SU-DHL-6 (cell line): ENCODE data around the gene CACNA2D1.

Experiments used
- H2AFZ ChIP-seq: fragments of 200-600 bp; sonication (generic); 2 replicates; pipeline ENCODE4 v1.6.1; 2014; ENCODE audit warnings: low read depth, mild to moderate bottlenecking, moderate library complexity, mixed read lengths, antibody characterized with exemption, low read length; ENCODE audit not compliant: severe bottlenecking
- H3F3A ChIP-seq: fragments of 200-600 bp; shearing (Covaris generic); 2 replicates; pipeline ENCODE4 v1.6.0; 2016; ENCODE audit warnings: antibody characterized with exemption, mild to moderate bottlenecking; ENCODE audit not compliant: insufficient read depth
- H3K27ac ChIP-seq: fragments of 200-600 bp; sonication (generic); 2 replicates; pipeline ENCODE4 v1.5.1; 2016; ENCODE audit warnings: low read depth, mild to moderate bottlenecking, low read length, moderate library complexity, mixed read lengths
- H3K27me3 ChIP-seq: fragments of 200-600 bp; sonication (generic), shearing (Covaris generic); 2 replicates; pipeline ENCODE4 v1.6.0; 2014; ENCODE audit warnings: mild to moderate bottlenecking, low read length
- H3K36me3 ChIP-seq: fragments of 200-600 bp; sonication (generic); 2 replicates; pipeline ENCODE4 v1.6.1; 2014; ENCODE audit warnings: mild to moderate bottlenecking, low read length, mixed read lengths
- H3K4me2 ChIP-seq: fragments of 300-600, 200-600 bp; shearing (Covaris generic), sonication (generic); 2 replicates; pipeline ENCODE4 v1.6.0; 2014; ENCODE audit warnings: low read length, low read depth, mild to moderate bottlenecking; ENCODE audit not compliant: poor library complexity, severe bottlenecking
- H3K4me3 ChIP-seq: fragments of 200-600 bp; sonication (generic); 2 replicates; pipeline ENCODE4 v1.5.1; 2014; ENCODE audit warnings: antibody characterized with exemption, low read length, mild to moderate bottlenecking, mixed read lengths; ENCODE audit not compliant: insufficient read depth, poor library complexity, severe bottlenecking
- H3K79me2 ChIP-seq: fragments of 200-600 bp; sonication (generic); 2 replicates; pipeline ENCODE4 v1.6.1; 2014; ENCODE audit warnings: mild to moderate bottlenecking, low read length, moderate library complexity; ENCODE audit not compliant: insufficient read depth
- H3K9ac ChIP-seq: fragments of 200-600 bp; sonication (generic); 2 replicates; pipeline ENCODE4 v1.7.0; 2014; ENCODE audit warnings: mild to moderate bottlenecking, low read length
- H3K9me2 ChIP-seq: fragments of 200-600 bp; sonication (generic); replicated peaks from 2 replicates; pipeline ENCODE4 v1.6.1; 2014; ENCODE audit warnings: low read length; ENCODE audit not compliant: insufficient read depth
- H3K9me3 ChIP-seq: fragments of 200-600 bp; sonication (generic); 2 replicates; pipeline ENCODE4 v1.6.1; 2014; ENCODE audit warnings: low read length, mixed read lengths; ENCODE audit not compliant: insufficient read depth
- H4K20me1 ChIP-seq: fragments of 200-600 bp; sonication (generic); 2 replicates; pipeline ENCODE4 v1.6.1; 2014; ENCODE audit warnings: low read depth, mild to moderate bottlenecking, antibody characterized with exemption, low read length, moderate library complexity, mixed read lengths
- EZH2phosphoT487 ChIP-seq: fragments of 200-600 bp; sonication (generic), shearing (Covaris generic); conservative IDR thresholded peaks from 2 replicates; pipeline ENCODE4 v1.6.1; 2018; ENCODE audit warnings: mild to moderate bottlenecking, antibody characterized with exemption, low read length, moderate library complexity, mixed read lengths
- TF ChIP-seq, protein P1 (sequence below): fragments of 200-600 bp; sonication (generic); IDR thresholded peaks from one replicate; pipeline ENCODE4 v1.5.1; 2017; ENCODE audit warnings: antibody characterized with exemption, mild to moderate bottlenecking, low read length, moderate library complexity; ENCODE audit not compliant: insufficient read depth, poor library complexity, severe bottlenecking

Gene CACNA2D1

DNA sequence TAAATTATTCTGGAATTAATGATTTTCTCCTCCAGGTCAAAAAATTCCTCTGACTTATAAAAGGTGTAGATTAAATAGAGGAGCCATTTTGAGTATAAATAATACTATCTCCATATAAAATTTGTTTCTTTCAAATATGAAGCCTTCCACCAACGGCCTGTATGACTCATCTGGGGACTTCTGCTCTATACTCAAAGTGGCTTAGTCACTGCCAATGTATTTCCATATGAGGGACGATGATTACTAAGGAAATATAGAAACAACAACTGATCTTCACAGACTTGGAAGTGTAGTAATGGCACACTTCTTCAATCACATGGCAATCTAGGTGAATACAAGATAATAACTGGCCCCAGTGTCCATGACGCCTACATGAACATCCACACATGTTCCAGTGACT, 338.1 kb downstream of the CACNA2D1 start:
- no peaks in the 10 kb centered on the region for H3F3A ChIP-seq
- H3K4me3 ChIP-seq, result no peak overlapping the region
- no peak overlapping the region for H3K4me2 ChIP-seq
- H3K36me3 ChIP-seq, result no peaks in the 10 kb centered on the region
- no peaks in the 10 kb centered on the region for H4K20me1 ChIP-seq
- no peak overlapping the region for H3K9ac ChIP-seq
- no peak overlapping the region for H3K27ac ChIP-seq
- no peak for TF ChIP-seq EZH2phosphoT487
- TF ChIP-seq, protein P1, sequence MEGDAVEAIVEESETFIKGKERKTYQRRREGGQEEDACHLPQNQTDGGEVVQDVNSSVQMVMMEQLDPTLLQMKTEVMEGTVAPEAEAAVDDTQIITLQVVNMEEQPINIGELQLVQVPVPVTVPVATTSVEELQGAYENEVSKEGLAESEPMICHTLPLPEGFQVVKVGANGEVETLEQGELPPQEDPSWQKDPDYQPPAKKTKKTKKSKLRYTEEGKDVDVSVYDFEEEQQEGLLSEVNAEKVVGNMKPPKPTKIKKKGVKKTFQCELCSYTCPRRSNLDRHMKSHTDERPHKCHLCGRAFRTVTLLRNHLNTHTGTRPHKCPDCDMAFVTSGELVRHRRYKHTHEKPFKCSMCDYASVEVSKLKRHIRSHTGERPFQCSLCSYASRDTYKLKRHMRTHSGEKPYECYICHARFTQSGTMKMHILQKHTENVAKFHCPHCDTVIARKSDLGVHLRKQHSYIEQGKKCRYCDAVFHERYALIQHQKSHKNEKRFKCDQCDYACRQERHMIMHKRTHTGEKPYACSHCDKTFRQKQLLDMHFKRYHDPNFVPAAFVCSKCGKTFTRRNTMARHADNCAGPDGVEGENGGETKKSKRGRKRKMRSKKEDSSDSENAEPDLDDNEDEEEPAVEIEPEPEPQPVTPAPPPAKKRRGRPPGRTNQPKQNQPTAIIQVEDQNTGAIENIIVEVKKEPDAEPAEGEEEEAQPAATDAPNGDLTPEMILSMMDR, result no peak
- H3K9me2 ChIP-seq, result no peaks in the 10 kb centered on the region
- H3K79me2 ChIP-seq, result no peaks in the 10 kb centered on the region
- H3K27me3 ChIP-seq, result no peaks in the 10 kb centered on the region
- H3K9me3 ChIP-seq, result no peaks in the 10 kb centered on the region
- H2AFZ ChIP-seq, result no peak overlapping the region

GRCh38 chr7:82098414-82098813, 345.2 kb downstream of the CACNA2D1 start:
- Histone ChIP-seq H3K27me3 (no peaks in the 10 kb centered on the region), H4K20me1 (no peaks in the 10 kb centered on the region), H3K27ac (no peak overlapping the region), H2AFZ (no peak overlapping the region), H3K36me3 (no peaks in the 10 kb centered on the region), H3K4me3 (no peak overlapping the region), H3K9ac (no peak overlapping the region), H3K4me2 (no peak overlapping the region), H3K79me2 (no peaks in the 10 kb centered on the region), H3F3A (no peaks in the 10 kb centered on the region), H3K9me3 (no peaks in the 10 kb centered on the region), H3K9me2 (no peaks in the 10 kb centered on the region)
- no peak for TF ChIP-seq EZH2phosphoT487
- TF ChIP-seq, protein P1, result no peak

- no peaks in the 10 kb centered on the region for H3F3A ChIP-seq
- no peak overlapping the region for H3K27ac ChIP-seq
- H3K9ac ChIP-seq, result no peak overlapping the region
- TF ChIP-seq, protein P1, result no peak
- TF ChIP-seq EZH2phosphoT487, result no peak
- H3K9me3 ChIP-seq, result no peaks in the 10 kb centered on the region
- H3K36me3 ChIP-seq, result no peaks in the 10 kb centered on the region
- no peaks in the 10 kb centered on the region for H3K9me2 ChIP-seq
- no peak overlapping the region for H3K4me2 ChIP-seq
- H3K79me2 ChIP-seq, result no peaks in the 10 kb centered on the region
- no peaks in the 10 kb centered on the region for H3K27me3 ChIP-seq
- H4K20me1 ChIP-seq, result no peaks in the 10 kb centered on the region
- no peak overlapping the region for H2AFZ ChIP-seq
- no peak overlapping the region for H3K4me3 ChIP-seq
These were observed 352.4 kb downstream of the CACNA2D1 start for GRCh38 chr7:82091126-82091684.

- Histone ChIP-seq H3F3A (no peaks in the 10 kb centered on the region), H3K27me3 (no peaks in the 10 kb centered on the region), H3K36me3 (no peaks in the 10 kb centered on the region), H3K9me3 (no peaks in the 10 kb centered on the region), H2AFZ (no peak overlapping the region), H3K9ac (no peak overlapping the region), H4K20me1 (no peaks in the 10 kb centered on the region), H3K27ac (no peak overlapping the region), H3K4me2 (no peak overlapping the region), H3K79me2 (no peaks in the 10 kb centered on the region), H3K9me2 (no peaks in the 10 kb centered on the region), H3K4me3 (no peak overlapping the region)
- TF ChIP-seq, protein P1, result no peak
- TF ChIP-seq EZH2phosphoT487, result no peak
These were observed 356.5 kb downstream of the CACNA2D1 start for GRCh38 chr7:82087099-82087498.
